ENCODE data around the gene ARAP2.
"Not testable (repeated sequence)": the region's sequence is repeated elsewhere in the genome, so short reads cannot be mapped to it uniquely, and the experiment has no call there.

Gene ARAP2

GRCh38 chr4:36213977-36214376 is 30.3 kb downstream of the ARAP2 start:
- DNase-seq = no peak

- DNase-seq = no peak
Measured at GRCh38 chr4:36211084-36211483, 33.2 kb downstream of the ARAP2 start.

- DNase-seq = no peak
Measured at GRCh38 chr4:36209941-36210649, 34.2 kb downstream of the ARAP2 start.

- no peak for DNase-seq
Measured at GRCh38 chr4:36208893-36209473, 35.3 kb downstream of the ARAP2 start.

- DNase-seq = no peak
Measured at GRCh38 chr4:36207831-36208520, 36.3 kb downstream of the ARAP2 start.

- no peak for DNase-seq
Measured at GRCh38 chr4:36207367-36207766, 36.9 kb downstream of the ARAP2 start.

GRCh38 chr4:36206603-36207311 is 37.6 kb downstream of the ARAP2 start:
- no peak for DNase-seq

- no peak for DNase-seq
Measured at GRCh38 chr4:36206012-36206411, 38.3 kb downstream of the ARAP2 start.

- no peak for DNase-seq
Measured at GRCh38 chr4:36198861-36199260, 45.5 kb downstream of the ARAP2 start.

- DNase-seq = no peak
Measured at GRCh38 chr4:36198068-36198808, 46.1 kb downstream of the ARAP2 start.

- DNase-seq = no peak
Measured at GRCh38 chr4:36197501-36197900, 46.8 kb downstream of the ARAP2 start.

GRCh38 chr4:36196145-36196913 is 48.0 kb downstream of the ARAP2 start:
- no peak for DNase-seq

GRCh38 chr4:36192922-36193321 is 51.4 kb downstream of the ARAP2 start:
- DNase-seq = no peak

GRCh38 chr4:36189511-36190226 is 54.6 kb downstream of the ARAP2 start:
- DNase-seq = no peak

- no peak for DNase-seq
Measured at GRCh38 chr4:36187723-36188333, 56.5 kb downstream of the ARAP2 start.

- DNase-seq = no peak
Measured at GRCh38 chr4:36183665-36184393, 60.5 kb downstream of the ARAP2 start.

- DNase-seq = no peak
Measured at GRCh38 chr4:36183232-36183631, 61.1 kb downstream of the ARAP2 start.

- not testable (repeated sequence) for DNase-seq
Measured at GRCh38 chr4:36182315-36182714, 62.0 kb downstream of the ARAP2 start.

- no peak for DNase-seq
Measured at GRCh38 chr4:36180206-36180605, 64.1 kb downstream of the ARAP2 start.

GRCh38 chr4:36178484-36178883 is 65.8 kb downstream of the ARAP2 start:
- no peak for DNase-seq

Measured in stimulated activated CD8-positive, alpha-beta memory T cell treated with anti-CD3 and anti-CD28 coated beads, Interleukin-4, amount 100 ng/mL, for 48 hours (primary cell).